GM08714 (cell line): ENCODE measurements around the gene PSORS1C1.
A peak's percentile ranks its signal among the peaks of the same experiment; 100 is the strongest.
"Not testable (repeated sequence)": the region's sequence is repeated elsewhere in the genome, so short reads cannot be mapped to it uniquely, and the experiment has no call there.

Experiments used
- H3K4me3 ChIP-seq: fragments of 200-500 bp; sonication (Bioruptor generic); 2 replicates; pipeline ENCODE4 v1.5.1; 2014; ENCODE audit warnings: mild to moderate bottlenecking, low read length, inconsistent platforms
- ZNF274 ChIP-seq: IDR thresholded peaks from 2 replicates; pipeline ENCODE4 v1.6.1; 2012; ENCODE audit warnings: mild to moderate bottlenecking, low read depth, low read length

The PSORS1C1 gene

DNA sequence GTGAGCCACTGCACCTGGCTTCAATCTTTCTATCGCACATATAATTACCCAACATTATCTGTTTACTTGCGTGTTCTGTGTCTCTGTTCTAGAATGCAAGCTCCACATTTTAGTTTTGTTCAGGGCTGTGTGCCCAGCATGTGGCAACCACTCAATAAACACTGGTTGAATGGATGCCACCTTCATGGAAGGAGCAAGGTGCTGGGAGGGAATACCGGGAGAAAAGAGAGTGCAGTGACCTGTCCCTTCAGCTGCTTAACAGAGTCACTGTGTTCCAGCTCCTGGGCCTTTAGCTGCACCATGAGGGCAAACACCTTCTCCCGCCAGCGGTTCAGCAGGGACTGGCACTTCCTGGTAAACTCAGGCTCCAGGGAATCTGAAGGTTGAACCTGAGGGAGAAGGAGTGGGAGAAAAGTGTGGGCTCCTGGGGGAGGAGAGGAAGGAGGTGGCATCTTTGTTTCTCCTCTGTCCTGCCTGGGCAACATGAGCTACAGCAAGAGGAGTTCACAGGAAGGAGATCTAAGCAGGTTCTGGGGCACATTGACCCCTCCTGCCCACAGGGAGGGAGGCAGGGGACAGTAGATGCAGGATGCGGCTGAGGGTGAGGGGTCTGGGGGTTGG, 35.3 kb downstream of the PSORS1C1 start:
- TF ChIP-seq ZNF274: no peak
- H3K4me3 ChIP-seq: no peak overlapping the region

DNA sequence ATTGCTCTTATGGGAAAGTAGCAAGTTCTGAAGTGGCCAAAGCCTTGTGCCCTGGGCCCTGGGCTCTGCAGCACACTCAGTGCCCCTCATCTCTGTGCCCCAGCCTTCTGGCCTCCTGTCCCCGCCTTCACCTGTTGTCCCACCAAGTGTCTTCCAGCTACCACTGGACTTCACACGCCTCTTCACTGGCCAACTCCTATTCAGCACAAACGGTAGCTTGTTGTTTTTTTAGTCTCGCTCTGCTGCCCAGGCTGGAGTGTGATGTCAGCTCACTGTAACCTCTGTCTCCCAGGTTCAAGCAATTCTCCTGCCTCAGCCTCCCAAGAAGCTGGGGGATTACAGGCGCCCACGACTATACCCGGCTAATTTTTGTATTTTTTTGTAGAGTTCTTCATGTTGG, 38.2 kb downstream of the PSORS1C1 start:
- no peak for TF ChIP-seq ZNF274
- no peak overlapping the region for H3K4me3 ChIP-seq

DNA sequence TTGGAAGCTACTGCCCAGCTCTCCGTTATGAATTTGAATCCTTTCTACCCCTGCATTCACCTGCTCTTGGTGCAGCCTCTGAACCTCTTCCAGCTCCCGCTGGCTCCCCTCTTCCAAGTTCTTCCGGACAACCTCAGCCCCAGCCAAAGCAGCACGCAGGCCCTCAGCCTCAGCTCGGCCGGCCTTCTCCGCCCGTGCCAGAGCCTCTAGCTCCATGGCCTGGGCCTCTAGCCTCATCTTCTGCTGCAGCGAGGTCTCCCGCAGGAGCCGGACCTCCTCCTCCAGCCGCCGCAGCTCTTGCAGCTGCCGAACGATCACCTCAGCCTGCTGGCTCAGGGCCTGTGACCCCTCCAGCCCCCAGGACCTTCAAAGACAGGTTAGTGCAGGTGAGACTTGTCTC, 39.8 kb downstream of the PSORS1C1 start:
- no peak overlapping the region for H3K4me3 ChIP-seq

DNA sequence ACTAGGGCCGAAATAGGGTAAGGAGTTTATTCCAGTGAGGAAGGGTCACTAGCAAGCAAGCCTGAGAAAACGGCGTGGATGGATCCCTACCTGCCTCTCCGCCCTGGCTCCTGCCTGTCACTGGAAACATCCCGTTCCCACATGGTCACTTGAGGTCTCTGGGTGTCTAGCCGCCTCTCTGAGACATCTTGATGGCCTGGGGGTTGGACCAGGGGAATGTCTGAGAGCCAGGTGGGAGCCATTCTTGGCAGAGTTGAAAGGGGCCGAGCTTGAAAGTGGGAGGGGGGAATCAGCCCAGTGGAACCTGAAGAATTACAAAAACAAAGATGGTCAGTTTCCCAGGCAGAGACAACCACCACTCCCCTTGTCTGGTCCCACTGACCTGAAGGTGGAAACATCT, 42.0 kb downstream of the PSORS1C1 start:
- no peak overlapping the region for H3K4me3 ChIP-seq
- no peak for TF ChIP-seq ZNF274

More for the DNA sequence above, 39.8 kb downstream of the PSORS1C1 start:
- TF ChIP-seq ZNF274: no peak

DNA sequence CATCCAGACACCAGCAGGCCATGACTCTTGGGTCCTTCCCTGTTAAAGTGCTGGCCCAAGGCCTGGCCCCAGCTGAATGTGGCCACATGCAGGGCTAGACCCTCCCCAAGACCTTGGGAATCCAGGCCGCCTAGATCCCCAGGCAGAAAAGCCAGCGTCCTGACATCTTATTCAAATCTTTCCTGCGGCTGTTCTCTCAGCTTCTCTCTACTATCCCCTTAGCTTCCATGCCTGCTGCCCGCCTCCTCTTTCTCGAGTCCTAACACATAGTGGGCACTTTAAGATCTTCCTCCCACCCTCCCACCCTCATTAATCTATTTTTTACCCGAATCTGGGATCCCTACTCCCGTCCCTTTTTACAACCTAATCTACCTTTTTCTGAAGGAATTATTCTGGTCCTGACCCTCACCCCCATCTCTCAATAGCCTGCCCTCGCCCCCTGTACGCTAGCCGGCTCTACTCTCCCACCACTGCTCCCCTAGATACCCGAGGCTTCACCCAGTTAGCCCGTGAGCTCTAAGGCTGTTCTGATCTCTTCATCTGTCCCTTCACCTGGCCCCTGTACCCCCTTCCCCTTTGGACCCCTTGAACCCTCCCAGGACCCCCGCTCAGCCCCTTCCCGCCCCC, 43.0 kb downstream of the PSORS1C1 start, which contains the start of gene CCHCR1:
Gene CCHCR1, minus strand, starts transcription at position 290 of the 627 bp plus-strand sequence. Its CDS starts 202 bp downstream, at position 88.
- TF ChIP-seq ZNF274: no peak

DNA sequence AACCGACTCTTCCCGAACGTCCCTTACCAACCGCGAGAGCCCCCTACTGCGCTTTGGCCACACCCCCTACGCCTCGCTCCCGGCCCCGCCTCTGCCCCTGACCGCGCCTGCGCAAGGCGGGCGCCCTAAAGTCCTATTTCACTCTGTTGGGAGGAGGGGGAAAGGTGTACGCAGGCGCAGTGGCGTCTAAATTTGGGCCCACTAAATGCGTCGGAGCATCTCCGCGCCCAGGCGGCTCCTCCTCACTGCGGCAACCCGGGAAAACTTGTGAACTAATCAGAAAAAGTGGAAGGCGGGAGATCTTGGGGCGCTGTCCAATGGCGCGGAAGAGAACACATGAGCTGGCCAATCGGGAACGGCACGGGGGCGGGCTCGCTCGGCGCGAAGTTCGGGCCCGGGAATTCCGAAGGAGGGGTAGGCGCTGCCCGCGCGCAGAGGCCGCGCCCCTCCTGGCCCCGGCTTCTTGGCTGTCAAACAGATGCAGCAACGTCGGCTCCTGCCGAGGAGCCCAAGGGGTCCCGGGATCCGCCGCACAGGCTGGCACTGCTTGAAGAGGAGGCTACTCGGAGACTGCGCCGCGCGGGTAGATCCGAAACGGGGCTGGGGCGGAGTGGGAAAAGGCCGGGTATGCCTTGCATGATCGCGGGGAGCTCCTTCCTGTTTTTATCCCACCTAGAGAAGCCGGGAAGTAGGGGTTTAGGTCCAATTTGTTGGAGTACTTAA, 43.7 kb downstream of the PSORS1C1 start, which contains the start of gene TCF19:
Gene TCF19, plus strand, starts transcription at position 450 of the 723 bp plus-strand sequence. CDS start 881 bp downstream, outside the sequence.
- H3K4me3 ChIP-seq: peak within 1 kb of the TSS; percentile 89
- TF ChIP-seq ZNF274: no peak

More for the DNA sequence above, 43.0 kb downstream of the PSORS1C1 start, which contains the start of gene CCHCR1:
- H3K4me3 ChIP-seq: peak within 1 kb of the TSS; percentile 89

DNA sequence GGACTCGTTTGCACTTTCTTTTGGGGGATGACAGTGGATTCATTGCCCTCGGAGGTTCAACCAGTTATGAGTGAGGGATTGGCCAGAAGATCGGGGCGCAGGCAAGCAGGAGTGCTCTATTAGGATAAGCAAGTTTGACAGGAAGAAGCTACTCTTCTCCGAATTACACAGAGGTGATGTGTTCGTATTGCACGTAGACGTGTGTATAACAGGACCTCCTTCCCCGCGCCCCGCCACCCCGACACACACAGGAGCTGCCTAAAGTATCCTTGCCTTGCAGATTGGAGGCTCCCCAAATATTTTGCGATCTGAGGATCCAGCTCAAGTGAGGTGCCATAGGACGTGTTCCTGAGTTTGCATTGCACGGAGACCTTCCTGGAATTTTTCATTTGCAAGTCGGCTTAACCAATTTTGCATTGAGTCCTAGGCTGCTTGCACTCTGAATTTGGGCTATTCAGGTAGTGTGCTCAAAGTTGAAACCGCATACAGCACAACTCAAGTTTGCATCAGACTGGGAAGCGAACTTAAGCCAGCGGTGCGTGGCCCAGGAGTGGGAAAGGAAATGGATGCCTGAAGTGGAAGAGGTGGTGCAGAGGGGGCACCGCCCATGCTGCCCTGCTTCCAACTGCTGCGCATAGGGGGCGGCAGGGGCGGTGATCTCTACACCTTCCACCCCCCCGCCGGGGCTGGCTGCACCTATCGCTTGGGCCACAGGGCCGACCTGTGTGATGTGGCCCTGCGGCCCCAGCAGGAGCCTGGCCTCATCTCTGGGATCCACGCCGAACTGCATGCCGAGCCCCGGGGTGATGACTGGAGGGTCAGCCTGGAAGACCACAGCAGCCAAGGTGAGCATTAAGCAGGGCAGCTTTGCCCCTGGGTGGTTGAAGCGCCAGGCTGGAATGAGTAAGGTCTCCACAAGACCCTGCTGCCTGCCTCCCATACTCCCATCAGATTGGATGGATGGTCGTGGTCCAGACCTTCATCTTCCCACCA, 44.6 kb downstream of the PSORS1C1 start:
- peak overlapping the region; percentile 89 for H3K4me3 ChIP-seq
- TF ChIP-seq ZNF274: no peak

DNA sequence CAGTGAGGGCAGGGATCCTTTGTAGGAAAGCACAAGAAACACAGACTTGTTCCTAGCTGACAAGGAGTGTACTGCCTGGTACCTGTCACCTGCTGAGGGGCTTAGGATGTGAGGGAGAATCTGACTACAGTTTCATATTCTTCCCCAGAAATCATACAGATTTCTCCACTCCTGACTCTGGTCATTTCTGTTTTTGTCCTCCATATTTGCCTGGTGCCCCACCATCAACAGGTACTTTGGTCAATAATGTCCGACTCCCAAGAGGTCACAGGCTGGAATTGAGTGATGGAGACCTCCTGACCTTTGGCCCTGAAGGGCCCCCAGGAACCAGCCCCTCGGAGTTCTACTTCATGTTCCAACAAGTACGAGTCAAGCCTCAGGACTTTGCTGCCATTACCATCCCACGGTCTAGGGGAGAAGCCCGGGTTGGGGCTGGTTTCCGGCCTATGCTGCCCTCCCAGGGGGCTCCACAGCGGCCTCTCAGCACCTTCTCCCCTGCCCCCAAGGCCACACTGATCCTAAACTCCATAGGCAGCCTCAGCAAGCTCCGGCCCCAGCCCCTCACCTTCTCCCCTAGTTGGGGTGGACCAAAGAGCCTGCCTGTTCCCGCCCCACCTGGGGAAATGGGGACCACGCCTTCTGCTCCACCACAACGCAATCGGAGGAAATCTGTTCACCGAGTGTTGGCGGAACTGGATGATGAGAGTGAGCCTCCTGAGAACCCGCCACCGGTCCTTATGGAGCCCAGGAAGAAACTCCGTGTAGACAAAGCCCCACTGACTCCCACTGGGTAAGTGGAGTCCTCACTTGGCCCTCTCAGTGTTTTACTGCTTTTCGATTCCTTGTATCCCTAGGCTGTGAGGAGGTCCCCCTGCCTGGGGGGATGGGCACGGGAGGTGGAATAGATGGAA, 46.9 kb downstream of the PSORS1C1 start:
- no peak overlapping the region for H3K4me3 ChIP-seq
- TF ChIP-seq ZNF274: no peak

DNA sequence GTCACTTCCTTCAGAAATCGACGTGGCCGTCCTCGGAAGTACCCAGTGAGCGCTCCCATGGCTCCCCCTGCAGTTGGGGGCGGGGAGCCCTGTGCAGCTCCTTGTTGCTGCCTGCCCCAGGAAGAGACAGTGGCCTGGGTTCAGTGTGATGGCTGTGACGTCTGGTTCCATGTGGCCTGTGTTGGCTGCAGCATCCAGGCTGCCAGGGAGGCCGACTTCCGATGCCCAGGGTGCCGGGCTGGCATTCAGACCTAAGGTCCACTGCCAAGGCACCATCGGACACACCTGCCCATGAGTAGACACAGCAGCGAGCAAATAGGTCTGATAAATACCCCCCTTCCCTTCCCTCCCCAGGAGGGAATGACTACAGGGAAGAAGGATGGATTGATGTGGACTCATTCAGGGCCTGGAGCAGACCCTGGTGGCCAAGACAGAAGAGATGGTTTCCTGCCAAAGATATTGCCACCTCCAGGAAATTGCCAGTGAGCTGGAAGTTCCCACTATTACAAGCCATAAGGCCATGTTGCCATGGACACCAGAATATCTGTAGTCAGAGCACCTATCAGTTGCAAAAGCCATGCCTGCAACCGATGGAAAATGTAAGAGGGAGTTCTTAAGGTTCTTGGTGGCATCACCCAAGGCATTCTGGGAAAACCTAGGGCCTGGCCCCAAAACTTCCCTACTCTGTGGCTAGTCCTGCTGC, 48.0 kb downstream of the PSORS1C1 start:
- TF ChIP-seq ZNF274: no peak
- H3K4me3 ChIP-seq: no peak overlapping the region

DNA sequence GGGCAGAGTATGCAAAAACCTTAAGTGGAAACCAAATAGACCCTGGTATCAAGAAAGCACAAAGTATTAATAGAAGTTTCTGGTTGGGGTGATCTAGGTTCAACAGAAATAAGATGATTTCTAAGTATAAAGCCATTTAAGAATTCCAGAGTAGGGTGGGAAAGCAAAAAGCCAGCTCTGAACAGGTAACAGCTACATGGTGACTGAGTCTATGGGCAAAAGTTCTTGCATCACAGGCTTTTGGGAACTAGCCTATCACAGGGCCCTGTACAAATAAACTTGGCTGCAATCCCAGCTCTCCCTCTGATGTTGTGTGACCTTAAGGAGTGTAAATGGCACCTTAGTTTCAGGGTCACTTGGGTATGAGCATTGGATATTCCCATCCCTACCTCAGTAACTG, 49.3 kb downstream of the PSORS1C1 start:
- H3K4me3 ChIP-seq: no peak overlapping the region
- TF ChIP-seq ZNF274: no peak

DNA sequence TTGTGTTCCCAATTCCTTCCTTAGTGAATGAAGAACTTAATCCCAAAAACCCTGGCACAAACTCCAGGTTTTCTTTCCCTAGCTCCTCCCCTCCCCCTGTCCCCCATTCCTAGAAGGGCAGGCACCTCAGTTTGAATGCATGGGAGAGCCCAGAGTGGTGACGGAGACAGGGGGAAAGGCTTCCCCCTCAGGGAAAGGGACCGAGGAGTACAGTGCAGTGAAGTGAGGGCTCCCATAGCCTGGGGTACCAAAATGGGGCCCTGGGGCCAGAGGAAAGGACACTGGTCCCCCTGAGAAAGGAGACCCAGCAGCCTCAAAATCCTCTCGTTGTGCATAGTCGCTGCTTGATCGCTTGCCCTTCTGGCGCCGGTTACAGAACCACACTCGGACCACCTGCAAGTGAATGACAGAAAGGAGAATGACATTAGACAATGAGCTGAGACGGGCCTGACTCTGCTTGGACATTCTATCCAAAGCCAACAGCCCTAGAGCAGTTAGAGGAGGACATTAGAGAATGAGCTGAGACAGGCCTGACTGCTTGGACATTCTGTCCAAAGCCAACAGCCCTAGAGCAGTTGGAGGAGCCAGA, 50.0 kb downstream of the PSORS1C1 start:
- not testable (repeated sequence) for H3K4me3 ChIP-seq

DNA sequence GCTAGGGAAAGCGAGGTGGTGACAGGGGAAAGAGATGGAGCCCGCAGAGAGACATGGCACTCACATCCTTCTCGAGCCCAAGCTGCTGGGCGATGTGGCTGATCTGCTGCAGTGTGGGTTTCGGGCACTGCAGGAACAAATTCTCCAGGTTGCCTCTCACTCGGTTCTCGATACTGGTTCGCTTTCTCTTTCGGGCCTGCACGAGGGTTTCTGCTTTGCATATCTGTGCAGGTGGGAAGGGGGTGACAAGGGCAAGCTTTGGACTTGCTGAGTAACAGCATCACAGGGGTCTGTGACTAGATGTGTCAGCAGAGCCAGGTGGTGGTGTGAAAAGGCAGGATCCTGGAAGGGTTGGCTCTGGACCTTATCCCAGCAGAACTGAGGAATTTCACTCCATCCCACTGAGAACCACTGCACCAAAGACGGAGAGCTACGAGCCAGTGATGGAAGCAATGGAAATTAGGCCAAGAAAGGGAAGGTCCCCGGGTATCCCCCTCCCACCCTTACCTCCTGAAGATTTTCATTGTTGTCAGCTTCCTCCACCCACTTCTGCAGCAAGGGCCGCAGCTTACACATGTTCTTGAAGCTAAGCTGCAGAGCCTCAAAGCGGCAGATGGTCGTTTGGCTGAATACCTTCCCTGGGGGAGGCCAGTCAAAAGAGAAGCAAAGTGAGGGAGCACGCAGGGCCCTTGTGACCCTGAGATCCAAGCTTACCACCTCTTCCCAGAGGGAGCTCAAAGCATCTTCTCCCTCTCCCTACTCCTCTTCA, 50.6 kb downstream of the PSORS1C1 start:
- not testable (repeated sequence) for H3K4me3 ChIP-seq
